GM12874 (cell line): ENCODE measurements around the gene P4HA2.

Experiments
- CTCF ChIP-seq: IDR thresholded peaks from 2 replicates; pipeline ENCODE4 v1.5.1; 2011; ENCODE audit warnings: low read depth, mild to moderate bottlenecking, control low read depth, low read length, moderate library complexity; ENCODE audit not compliant: insufficient read depth

The P4HA2 gene

GRCh38 chr5:132257131-132258101, 29.8 kb upstream of the P4HA2 start, which contains the start of gene PDLIM4:
TSS of gene PDLIM4 (plus strand) at chr5:132257696. CDS start at chr5:132257735, 39 bp downstream.
- TF ChIP-seq CTCF, result no peak

GRCh38 chr5:132256783-132257130, 29.1 kb upstream of the P4HA2 start:
- no peak for TF ChIP-seq CTCF

GRCh38 chr5:132256086-132256782, 28.6 kb upstream of the P4HA2 start:
- TF ChIP-seq CTCF, result no peak

GRCh38 chr5:132254321-132254977, 26.8 kb upstream of the P4HA2 start:
- TF ChIP-seq CTCF, result no peak

- TF ChIP-seq CTCF, result no peak
These were observed 26.0 kb upstream of the P4HA2 start for GRCh38 chr5:132253452-132254320.

GRCh38 chr5:132253008-132253441, 25.4 kb upstream of the P4HA2 start:
- TF ChIP-seq CTCF, result no peak
